Testis (tissue), 3 donors: Measurements from ENCODE around the gene GALNT14. TPM values are rescaled to one million over a fixed set of nuclear protein-coding genes. Genes with fewer than 3 reads are reported as not detected.

Experiments
- DNase-seq: peaks from one replicate; pipeline ENCODE4 v3.0.0-alpha.2; 2019
- H3K27ac ChIP-seq, 2 donors: fragments of 200-600 bp; sonication (generic); one replicate each; pipeline ENCODE4 v1.5.1; 2019
- H3K27me3 ChIP-seq: fragments of 200-600 bp; sonication (generic); one replicate; pipeline ENCODE4 v1.5.1; 2019
- H3K36me3 ChIP-seq: fragments of 200-600 bp; sonication (generic); one replicate; pipeline ENCODE4 v1.5.1; 2017; ENCODE audit warnings: low read depth; ENCODE audit errors: missing control alignments
- H3K4me1 ChIP-seq: fragments of 200-600 bp; sonication (generic); one replicate; pipeline ENCODE4 v1.5.1; 2019
- H3K4me3 ChIP-seq, 2 donors: fragments of 200-600 bp; sonication (generic); one replicate each; pipeline ENCODE4 v1.5.1; 2017 to 2019
- H3K9me3 ChIP-seq: fragments of 200-600 bp; sonication (generic); one replicate; pipeline ENCODE4 v1.5.1; 2017
- CTCF ChIP-seq, 3 experiments: fragments of 450-650 bp in 2 of 3; fragments of 200-600 bp in 1 of 3; sonication (generic) in 1 of 3; IDR thresholded peaks; one replicate each; pipeline ENCODE4 v1.5.1; 2016 to 2019; ENCODE audit warnings: antibody characterized with exemption in 3 of 3, mild to moderate bottlenecking in 2 of 3, moderate library complexity in 1 of 3
- POLR2A ChIP-seq: fragments of 450-650 bp; IDR thresholded peaks from one replicate; pipeline ENCODE4 v1.6.1; 2017; ENCODE audit warnings: antibody characterized with exemption, mild to moderate bottlenecking, moderate library complexity
- WGBS, 2 donors: methylation state at CpG; one replicate each; pipeline ENCODE4 v1.1.5; 2018; 5-methylcytosine and 5-hydroxymethylcytosine counted together
- intact Hi-C: fragments of 100-400 bp; cut with DNase I; formaldehyde crosslinking; loops from one replicate; pipeline ENCODE4 v1.15.1; 2023; ENCODE audit warnings: low total_unique reads
- polyA plus RNA-seq: library from polyadenylated mRNA; stranded (reverse); fragments of 350-450 nt; fragmentation: Illumina TruSeq; extraction: RNeasy Lipid Tissue Mini Kit (QIAGEN cat#74804); gene quantifications from one replicate; pipeline ENCODE4 v1.2.3, GENCODE V29; 2014; ENCODE audit warnings: low read depth, low replicate concordance; ENCODE audit not compliant: insufficient read depth
- total RNA-seq, 2 donors: library from RNA; depleted of rRNA; stranded (reverse); fragments of >200 nt; gene quantifications; one replicate each; pipeline ENCODE4 v1.2.3, GENCODE V29; 2016

The GALNT14 gene
- total and polyA plus RNA-seq, 3 donors from 2014 or later = 6.9 to 31.5 (median 11.6) TPM

- intact Hi-C loops = no loop called here
- 47 to 60% methylated on average over 7 of the region's 7 CpGs for WGBS, 2 donors
- no peak for TF ChIP-seq CTCF (IDR thresholded peaks at IDR 0.05)
- TF ChIP-seq POLR2A = no peak
- H3K9me3 ChIP-seq = no peaks in the 10 kb centered on the region
- H3K4me1 ChIP-seq = no peaks in the 10 kb centered on the region
- H3K4me3 ChIP-seq = no peak overlapping the region
- H3K27ac ChIP-seq = no peak overlapping the region
- DNase-seq = no peak
- no peaks in the 10 kb centered on the region for H3K27me3 ChIP-seq
- H3K36me3 ChIP-seq = no peaks in the 10 kb centered on the region
Observed at GRCh38 chr2:30888852-30889409, 249.3 kb downstream of the GALNT14 start.

- Histone ChIP-seq H3K27me3 (no peaks in the 10 kb centered on the region), H3K27ac (no peak overlapping the region), H3K4me3 (no peak overlapping the region), H3K36me3 (no peaks in the 10 kb centered on the region), H3K9me3 (no peaks in the 10 kb centered on the region), H3K4me1 (no peaks in the 10 kb centered on the region)
- intact Hi-C loops = no loop called here
- TF ChIP-seq CTCF (IDR thresholded peaks at IDR 0.05) (no peak), POLR2A (no peak)
- WGBS, 2 donors = 86 to 89% methylated on average over 6 of the region's 6 CpGs
- no peak for DNase-seq
Observed at GRCh38 chr2:30886080-30886479, 252.2 kb downstream of the GALNT14 start.

DNA sequence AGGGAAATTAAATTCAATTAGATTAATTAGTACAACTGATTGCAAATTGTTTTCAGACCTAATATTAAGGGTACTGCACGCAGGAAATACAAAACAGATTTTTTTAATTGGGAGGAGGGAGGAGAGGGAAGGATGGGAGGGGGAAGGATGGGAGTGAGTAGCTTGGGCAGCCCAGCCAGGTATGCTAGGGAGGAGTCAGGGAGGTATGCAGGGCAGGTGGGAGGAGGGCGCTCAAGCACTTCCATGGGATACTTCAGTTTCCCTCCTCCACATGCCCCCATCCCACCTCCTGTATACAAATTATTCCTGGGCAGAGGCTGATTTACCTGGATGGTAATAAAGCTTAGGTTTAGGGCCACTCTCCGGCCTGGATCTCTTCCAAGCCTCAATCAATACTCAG, 254.4 kb downstream of the GALNT14 start:
- Histone ChIP-seq H3K4me1 (no peaks in the 10 kb centered on the region), H3K27me3 (no peaks in the 10 kb centered on the region), H3K36me3 (no peaks in the 10 kb centered on the region), H3K4me3 (no peak overlapping the region), H3K9me3 (no peaks in the 10 kb centered on the region), H3K27ac (no peak overlapping the region)
- WGBS, 2 donors = 76 to 78% methylated on average over 3 of the region's 3 CpGs
- intact Hi-C loops = no loop called here
- TF ChIP-seq CTCF (IDR thresholded peaks at IDR 0.05) = no peak
- no peak for TF ChIP-seq POLR2A
- DNase-seq = no peak

GRCh38 chr2:30883184-30883583, 255.1 kb downstream of the GALNT14 start:
- no peak overlapping the region for H3K4me3 ChIP-seq
- no peak for TF ChIP-seq POLR2A
- no peaks in the 10 kb centered on the region for H3K4me1 ChIP-seq

DNA sequence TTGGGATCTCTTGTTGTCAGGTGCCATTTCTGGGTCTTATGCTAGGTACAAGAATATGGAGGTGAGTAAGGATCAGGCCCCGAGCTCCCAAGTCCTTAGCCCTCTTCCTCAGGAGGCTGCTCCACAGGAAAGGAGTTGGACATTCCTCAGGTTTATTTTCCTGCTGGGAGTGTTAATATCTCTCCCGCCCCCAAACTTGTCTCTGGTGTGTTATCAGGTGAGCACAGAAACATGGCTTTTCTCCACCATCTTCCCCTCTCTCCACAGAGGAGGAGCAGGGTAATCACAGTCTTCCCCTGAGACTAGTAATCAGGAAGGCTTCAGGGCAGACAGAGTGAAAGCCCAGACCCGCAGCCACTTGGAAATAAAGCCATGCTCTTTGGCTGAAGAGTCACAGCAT, 257.7 kb downstream of the GALNT14 start:
- intact Hi-C loops = no loop called here

More at GRCh38 chr2:30883184-30883583, 255.1 kb downstream of the GALNT14 start:
- Histone ChIP-seq H3K36me3 (no peaks in the 10 kb centered on the region), H3K27ac (no peak overlapping the region), H3K27me3 (no peaks in the 10 kb centered on the region), H3K9me3 (no peaks in the 10 kb centered on the region)
- 74 to 77% methylated on average over 4 of the region's 4 CpGs for WGBS, 2 donors
- DNase-seq = no peak
- intact Hi-C loops = no loop called here

More for the DNA sequence above, 257.7 kb downstream of the GALNT14 start:
- Histone ChIP-seq H3K4me3 (no peak overlapping the region), H3K9me3 (no peaks in the 10 kb centered on the region), H3K4me1 (no peaks in the 10 kb centered on the region), H3K27ac (no peak overlapping the region), H3K27me3 (no peaks in the 10 kb centered on the region), H3K36me3 (no peaks in the 10 kb centered on the region)
- no peak for TF ChIP-seq CTCF (IDR thresholded peaks at IDR 0.05)
- TF ChIP-seq POLR2A = no peak
- no peak for DNase-seq
- 73 to 83% methylated on average over 3 of the region's 3 CpGs for WGBS, 2 donors
